IPS DF 6.9 (cell line): ENCODE data around the gene ILKAP.

Experiments used
- DNase-seq: peaks from one replicate; pipeline ENCODE4 v3.0.0-alpha.2; 2013; ENCODE audit warnings: low read depth, low spot score
- H3K27ac ChIP-seq: one replicate; pipeline ENCODE4 v1.5.1; 2013; ENCODE audit warnings: low read length, control low read depth
- H3K27me3 ChIP-seq: 2 replicates; pipeline ENCODE4 v1.6.1; 2013; ENCODE audit warnings: mild to moderate bottlenecking, low read length; ENCODE audit not compliant: control insufficient read depth, insufficient read depth
- H3K36me3 ChIP-seq: 2 replicates; pipeline ENCODE4 v1.6.1; 2013; ENCODE audit warnings: low read length; ENCODE audit not compliant: control insufficient read depth, insufficient read depth
- H3K4me1 ChIP-seq: 2 replicates; pipeline ENCODE4 v1.6.1; 2013; ENCODE audit warnings: low read length; ENCODE audit not compliant: control insufficient read depth, insufficient read depth
- H3K4me3 ChIP-seq: 2 replicates; pipeline ENCODE4 v1.5.1; 2013; ENCODE audit warnings: mild to moderate bottlenecking, low read length
- H3K9me3 ChIP-seq: 2 replicates; pipeline ENCODE4 v1.6.1; 2013; ENCODE audit warnings: low read length, inconsistent platforms; ENCODE audit not compliant: control insufficient read depth, insufficient read depth
- WGBS: extraction: QIAGEN DNeasy Blood & Tissue Kit; methylation state at CpG from one replicate; pipeline ENCODE4 v1.1.7; 2013; ENCODE audit warnings: mixed read lengths, missing lambda C conversion rate; ENCODE audit not compliant: insufficient read length, insufficient coverage; 5-methylcytosine and 5-hydroxymethylcytosine counted together

Gene ILKAP

GRCh38 chr2:238203094-238203972 is at the start of gene ILKAP:
Gene ILKAP (minus strand): TSS chr2:238203695. CDS start chr2:238203553, 142 bp downstream.
- DNase-seq = peak; percentile 22
- Histone ChIP-seq H3K4me1 (no peaks in the 10 kb centered on the region), H3K9me3 (no peaks in the 10 kb centered on the region), H3K27me3 (no peaks in the 10 kb centered on the region), H3K27ac (no peak within 1 kb of the TSS), H3K4me3 (peak within 1 kb of the TSS; percentile 100), H3K36me3 (no peaks in the 10 kb centered on the region)
- WGBS = no CpG with 5 or more reads among the region's 126 CpGs

GRCh38 chr2:238252766-238253630 is 49.5 kb upstream of the ILKAP start:
- DNase-seq = no peak
- Histone ChIP-seq H3K9me3 (no peaks in the 10 kb centered on the region), H3K4me3 (no peak overlapping the region), H3K27me3 (no peaks in the 10 kb centered on the region), H3K36me3 (no peaks in the 10 kb centered on the region; the same call in 1 of the 2 replicates), H3K27ac (no peak overlapping the region), H3K4me1 (no peaks in the 10 kb centered on the region)
- WGBS = no CpG with 5 or more reads among the region's 35 CpGs

- no peak for DNase-seq
- Histone ChIP-seq H3K36me3 (no peaks in the 10 kb centered on the region; the same call in 1 of the 2 replicates), H3K4me1 (no peaks in the 10 kb centered on the region), H3K9me3 (no peaks in the 10 kb centered on the region), H3K4me3 (no peak overlapping the region), H3K27me3 (no peaks in the 10 kb centered on the region), H3K27ac (no peak overlapping the region)
- WGBS = no CpG with 5 or more reads among the region's 11 CpGs
Observed at GRCh38 chr2:238251986-238252385, 48.5 kb upstream of the ILKAP start.

- no peak overlapping the region for H3K4me3 ChIP-seq
- H3K27ac ChIP-seq = no peak overlapping the region
- no peaks in the 10 kb centered on the region for H3K4me1 ChIP-seq
- no peaks in the 10 kb centered on the region; the same call in 1 of the 2 replicates for H3K36me3 ChIP-seq
- whole genome bisulfite sequencing = no CpG with 5 or more reads among the region's 12 CpGs
- no peaks in the 10 kb centered on the region for H3K27me3 ChIP-seq
- H3K9me3 ChIP-seq = no peaks in the 10 kb centered on the region
- DNase-seq = no peak
Observed at GRCh38 chr2:238251331-238251730, 47.8 kb upstream of the ILKAP start.

GRCh38 chr2:238250896-238251295 is 47.4 kb upstream of the ILKAP start:
- Histone ChIP-seq H3K4me3 (no peak overlapping the region), H3K27ac (no peak overlapping the region), H3K4me1 (no peaks in the 10 kb centered on the region), H3K9me3 (no peaks in the 10 kb centered on the region), H3K27me3 (no peaks in the 10 kb centered on the region), H3K36me3 (no peaks in the 10 kb centered on the region; the same call in 1 of the 2 replicates)
- no CpG with 5 or more reads among the region's 7 CpGs for WGBS
- no peak for DNase-seq

GRCh38 chr2:238247841-238248453 is 44.5 kb upstream of the ILKAP start:
- no peak overlapping the region for H3K27ac ChIP-seq

GRCh38 chr2:238247002-238247822 is 43.7 kb upstream of the ILKAP start:
- H3K27ac ChIP-seq = no peak overlapping the region
- DNase-seq = no peak
- no peaks in the 10 kb centered on the region for H3K27me3 ChIP-seq
- H3K9me3 ChIP-seq = no peaks in the 10 kb centered on the region
- no CpG with 5 or more reads among the region's 13 CpGs for WGBS
- H3K4me1 ChIP-seq = peaks cover 2% of the 10 kb centered on the region
- no peak overlapping the region for H3K4me3 ChIP-seq
- H3K36me3 ChIP-seq = no peaks in the 10 kb centered on the region

More at GRCh38 chr2:238247841-238248453, 44.5 kb upstream of the ILKAP start:
- no peak overlapping the region for H3K4me3 ChIP-seq
- H3K4me1 ChIP-seq = peaks cover 2% of the 10 kb centered on the region
- WGBS = no CpG with 5 or more reads among the region's 10 CpGs
- DNase-seq = no peak
- no peaks in the 10 kb centered on the region for H3K9me3 ChIP-seq
- no peaks in the 10 kb centered on the region; the same call in 1 of the 2 replicates for H3K36me3 ChIP-seq
- no peaks in the 10 kb centered on the region for H3K27me3 ChIP-seq

GRCh38 chr2:238244151-238244550 is 40.7 kb upstream of the ILKAP start:
- no peak for DNase-seq
- peaks cover 2% of the 10 kb centered on the region for H3K4me1 ChIP-seq
- no peaks in the 10 kb centered on the region; the same call in 1 of the 2 replicates for H3K27me3 ChIP-seq
- no peaks in the 10 kb centered on the region for H3K9me3 ChIP-seq
- no peak overlapping the region for H3K4me3 ChIP-seq
- H3K36me3 ChIP-seq = no peaks in the 10 kb centered on the region
- no peak overlapping the region for H3K27ac ChIP-seq
- WGBS = no CpG with 5 or more reads among the region's 5 CpGs

GRCh38 chr2:238243496-238244076 is 40.1 kb upstream of the ILKAP start:
- Histone ChIP-seq H3K4me1 (peaks cover 2% of the 10 kb centered on the region), H3K4me3 (no peak overlapping the region), H3K27me3 (no peaks in the 10 kb centered on the region; the same call in 1 of the 2 replicates), H3K36me3 (no peaks in the 10 kb centered on the region), H3K27ac (no peak overlapping the region), H3K9me3 (no peaks in the 10 kb centered on the region)
- DNase-seq = no peak
- no CpG with 5 or more reads among the region's 10 CpGs for WGBS
